AG04449 (cell line): ENCODE measurements around the gene LMOD3.

Source experiments
- CTCF ChIA-PET: fragments of 350-600 bp; formaldehyde crosslinking; extraction: SDS; loops from one replicate; lab custom pipeline; 2021; ENCODE audit warnings: antibody characterized with exemption; lab: Yijun Ruan, JAX
- POLR2A ChIA-PET: fragments of 400-600, 350-600 bp; formaldehyde crosslinking; extraction: SDS; loops from one replicate; lab custom pipeline; 2020; ENCODE audit warnings: antibody characterized with exemption, inconsistent platforms; lab: Yijun Ruan, JAX
- DNase-seq: peaks from one replicate; pipeline ENCODE4 v3.0.0-alpha.2; 2010; ENCODE audit warnings: low read depth, low spot score
- H3K4me3 ChIP-seq: 2 replicates; pipeline ENCODE4 v1.5.1; 2011; ENCODE audit warnings: low read depth, mild to moderate bottlenecking, control low read depth, low read length
- TF ChIP-seq, protein P1 (sequence below): IDR thresholded peaks from one replicate; pipeline ENCODE4 v1.5.1; 2011; ENCODE audit warnings: mild to moderate bottlenecking, moderate library complexity, low read length, control low read depth, inconsistent platforms; ENCODE audit not compliant: insufficient read depth; ENCODE audit errors: missing control alignments

Gene LMOD3

DNA sequence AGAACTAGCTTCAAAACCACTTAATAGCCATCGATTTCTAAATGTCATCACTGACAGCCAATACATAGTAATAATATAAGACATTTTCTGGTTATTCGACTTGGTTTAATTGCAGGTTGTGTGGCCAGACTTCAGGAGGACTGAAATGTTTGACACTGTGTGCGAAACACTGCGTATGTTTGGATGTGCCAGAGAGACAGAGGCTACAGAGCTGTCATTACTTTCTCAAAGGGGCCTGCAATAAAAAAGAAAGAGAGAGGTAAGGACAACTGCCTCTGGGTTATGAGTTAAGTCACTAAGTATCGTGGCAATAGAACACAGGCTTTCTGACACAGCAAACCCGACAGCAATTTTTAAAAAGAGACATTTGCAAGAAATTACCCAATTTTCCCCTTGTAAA, 882 bp downstream of the LMOD3 start:
- ChIA-PET POLR2A (no interaction called here), CTCF (interaction anchor here (0.6 to 8.6 kb wide), 31 partner anchors 9 to 550 kb away, joined by 3 to 110 read pairs (median 5); no protein-coding TSS in a partner anchor)
- TF ChIP-seq, protein P1, sequence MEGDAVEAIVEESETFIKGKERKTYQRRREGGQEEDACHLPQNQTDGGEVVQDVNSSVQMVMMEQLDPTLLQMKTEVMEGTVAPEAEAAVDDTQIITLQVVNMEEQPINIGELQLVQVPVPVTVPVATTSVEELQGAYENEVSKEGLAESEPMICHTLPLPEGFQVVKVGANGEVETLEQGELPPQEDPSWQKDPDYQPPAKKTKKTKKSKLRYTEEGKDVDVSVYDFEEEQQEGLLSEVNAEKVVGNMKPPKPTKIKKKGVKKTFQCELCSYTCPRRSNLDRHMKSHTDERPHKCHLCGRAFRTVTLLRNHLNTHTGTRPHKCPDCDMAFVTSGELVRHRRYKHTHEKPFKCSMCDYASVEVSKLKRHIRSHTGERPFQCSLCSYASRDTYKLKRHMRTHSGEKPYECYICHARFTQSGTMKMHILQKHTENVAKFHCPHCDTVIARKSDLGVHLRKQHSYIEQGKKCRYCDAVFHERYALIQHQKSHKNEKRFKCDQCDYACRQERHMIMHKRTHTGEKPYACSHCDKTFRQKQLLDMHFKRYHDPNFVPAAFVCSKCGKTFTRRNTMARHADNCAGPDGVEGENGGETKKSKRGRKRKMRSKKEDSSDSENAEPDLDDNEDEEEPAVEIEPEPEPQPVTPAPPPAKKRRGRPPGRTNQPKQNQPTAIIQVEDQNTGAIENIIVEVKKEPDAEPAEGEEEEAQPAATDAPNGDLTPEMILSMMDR, result no peak
- H3K4me3 ChIP-seq, result no peak overlapping the region
- no peak for DNase-seq

DNA sequence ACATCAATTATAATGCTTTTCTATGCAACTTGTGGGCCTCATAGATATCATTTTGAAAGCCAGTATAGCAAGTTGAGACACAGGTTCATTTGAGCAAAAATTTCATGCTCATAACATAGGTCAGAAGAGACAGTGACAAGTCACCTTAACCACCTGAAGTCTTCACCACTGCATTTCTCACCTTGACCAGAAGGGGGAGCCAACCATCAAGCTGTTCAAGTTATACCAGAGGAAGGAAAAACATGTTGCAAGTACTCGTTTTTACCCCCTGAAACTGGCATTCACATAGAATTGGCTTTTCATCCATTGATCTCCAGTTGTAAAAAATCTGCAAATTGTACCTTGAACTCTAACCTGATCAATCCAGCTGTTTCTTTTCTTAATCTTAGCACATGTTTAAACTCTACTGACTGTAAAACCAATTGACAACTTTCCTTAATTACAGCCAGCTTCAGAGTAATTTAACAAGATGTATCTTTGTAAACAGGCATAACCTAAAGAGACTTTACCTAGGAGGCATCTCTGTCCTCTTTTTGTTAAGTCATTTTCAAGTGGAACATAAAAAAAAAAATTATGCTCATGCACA, 1.4 kb downstream of the LMOD3 start:
- ChIA-PET CTCF (interaction anchor here (0.6 to 8.6 kb wide), 36 partner anchors 10 to 551 kb away, joined by 3 to 110 read pairs (median 5); partner anchors contain the start of gene ARL6IP5), POLR2A (no interaction called here)
- no peak overlapping the region for H3K4me3 ChIP-seq
- TF ChIP-seq, protein P1, result peak; percentile 85
- peak; percentile 31 for DNase-seq

DNA sequence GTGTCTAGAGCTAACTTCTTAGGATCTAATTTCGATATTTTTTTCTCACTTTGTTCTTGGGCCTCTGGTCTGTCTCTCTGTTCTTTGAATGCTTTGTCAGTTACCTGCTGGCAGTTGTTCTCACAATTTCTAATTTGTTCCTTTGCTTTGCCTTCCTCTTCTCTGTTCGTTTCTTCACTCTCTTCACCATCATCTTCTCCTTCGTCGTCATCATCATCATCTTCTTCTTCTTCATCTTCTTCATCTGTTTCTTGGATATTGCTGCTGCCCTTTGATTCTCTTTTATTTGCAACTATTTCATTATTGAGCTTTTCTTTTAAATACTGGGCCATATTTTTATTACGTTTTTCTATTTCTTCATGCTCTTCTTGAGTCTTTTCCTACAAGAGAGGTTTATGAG, 2.7 kb downstream of the LMOD3 start:
- ChIA-PET CTCF (interaction anchor here (0.9 to 8.6 kb wide), 30 partner anchors 11 to 556 kb away, joined by 3 to 110 read pairs (median 6); partner anchors contain the start of gene ARL6IP5), POLR2A (no interaction called here)

DNA sequence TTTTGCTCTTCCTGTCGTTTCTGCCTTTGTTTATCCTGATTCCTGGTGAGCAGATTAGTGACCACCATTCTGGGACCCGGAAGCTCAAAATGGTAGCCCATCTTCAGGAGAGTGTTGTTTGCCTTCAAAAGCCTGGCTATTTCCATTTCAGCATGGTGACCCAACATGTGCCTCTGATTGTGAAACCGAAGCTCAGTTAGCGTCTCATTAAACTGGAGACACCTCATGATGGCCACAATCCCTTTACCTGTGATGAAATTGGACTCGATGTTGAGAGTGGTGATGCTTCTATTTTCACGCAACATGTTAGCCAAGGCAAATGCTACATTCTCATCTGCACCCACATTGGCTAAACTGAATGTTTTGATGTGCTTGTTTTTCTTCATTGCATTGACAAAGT, 3.3 kb downstream of the LMOD3 start:
- TF ChIP-seq, protein P1, result no peak
- H3K4me3 ChIP-seq, result no peak overlapping the region
- ChIA-PET POLR2A (no interaction called here), CTCF (interaction anchor here (0.9 to 8.6 kb wide), 21 partner anchors 11 to 557 kb away, joined by 3 to 110 read pairs (median 8); no protein-coding TSS in a partner anchor)
- DNase-seq, result no peak

More for the DNA sequence above, 2.7 kb downstream of the LMOD3 start:
- H3K4me3 ChIP-seq, result no peak overlapping the region
- TF ChIP-seq, protein P1, result no peak
- no peak for DNase-seq

DNA sequence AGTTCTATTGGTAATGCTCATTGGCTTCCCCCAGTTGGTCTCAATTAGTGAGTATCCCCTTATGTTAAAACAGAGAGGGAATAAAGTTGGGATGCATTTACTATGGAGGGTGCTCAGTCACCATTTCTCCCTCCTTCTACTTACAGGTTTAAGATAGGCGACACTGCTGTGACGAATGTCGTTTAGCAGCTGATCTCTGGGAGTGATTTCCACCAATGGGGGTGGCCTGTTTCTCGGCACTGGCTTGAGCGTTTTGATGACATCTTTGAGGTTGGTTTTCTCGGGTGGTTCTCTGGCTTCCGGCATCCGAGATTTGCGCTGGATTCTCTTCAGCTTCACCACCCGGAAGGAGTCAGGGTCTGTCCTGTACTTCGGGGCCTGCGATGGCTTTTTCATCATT, 3.8 kb downstream of the LMOD3 start:
- no peak overlapping the region for H3K4me3 ChIP-seq
- DNase-seq, result no peak
- ChIA-PET POLR2A (no interaction called here), CTCF (interaction anchor here (0.9 to 8.6 kb wide), 13 partner anchors 10 to 553 kb away, joined by 3 to 110 read pairs (median 5); no protein-coding TSS in a partner anchor)
- TF ChIP-seq, protein P1, result no peak

DNA sequence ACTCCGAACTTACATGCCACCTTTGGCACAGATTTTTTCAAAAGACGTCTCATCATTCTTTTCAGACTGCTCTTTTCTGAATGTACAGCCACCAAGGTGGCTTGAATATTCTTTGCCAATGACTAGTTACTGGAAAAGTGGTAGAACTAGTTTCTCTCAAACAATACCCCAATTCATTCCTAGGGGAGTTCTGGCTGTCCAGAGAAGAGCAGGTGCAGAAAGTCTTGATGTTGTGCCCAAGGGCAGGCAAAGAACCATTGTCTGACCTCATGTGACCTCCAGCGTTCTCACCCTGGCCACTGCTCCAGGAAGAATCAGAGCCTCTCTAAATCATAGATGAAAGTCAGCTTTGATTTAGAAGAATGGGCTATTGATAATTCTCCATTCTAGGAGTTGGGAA, 5.5 kb downstream of the LMOD3 start:
- CTCF ChIA-PET, result interaction anchor here (8.6 kb wide), 1 partner anchor 191 kb away, joined by 110 read pairs; no protein-coding TSS in a partner anchor

More for the DNA sequence above, 5.5 kb downstream of the LMOD3 start:
- DNase-seq, result no peak
- no peak overlapping the region for H3K4me3 ChIP-seq
- POLR2A ChIA-PET, result no interaction called here
- TF ChIP-seq, protein P1, result no peak
